HepG2 (cell line): ENCODE measurements around the gene NGB. TPM values are rescaled to one million over a fixed set of nuclear protein-coding genes. Genes with fewer than 3 reads are reported as not detected.
A peak's percentile ranks its signal among the peaks of the same experiment; 100 is the strongest.

ENCODE experiments used
- AGO2 ChIP-seq: fragments of 200-400 bp; formaldehyde crosslinking; optimal IDR thresholded peaks from 2 replicates; pipeline ENCODE3; 2017; ENCODE audit warnings: mild to moderate bottlenecking, low read depth, low read length, moderate library complexity
- CENPBD1 ChIP-seq: sonication (generic); formaldehyde crosslinking; IDR thresholded peaks from 2 replicates; pipeline ENCODE4 v1.8.0; 2022; ENCODE audit warnings: missing genetic modification reagents, low read depth, mild to moderate bottlenecking, borderline replicate concordance
- DBP ChIP-seq: sonication (generic); formaldehyde crosslinking; IDR thresholded peaks from 2 replicates; pipeline ENCODE4 v1.4.0; 2020; ENCODE audit warnings: missing genetic modification reagents; ENCODE audit errors: not compliant biosample characterization
- FOXP1 ChIP-seq, 2 experiments: fragments of 450-650 bp in 1 of 2; IDR thresholded peaks; 2 replicates each; pipeline ENCODE4 v1.6.1; 2017 to 2018; ENCODE audit warnings: antibody characterized with exemption in 1 of 2
- FOXP4 ChIP-seq: sonication (generic); formaldehyde crosslinking; IDR thresholded peaks from 2 replicates; pipeline ENCODE4 v1.4.0; 2020; ENCODE audit warnings: missing genetic modification reagents
- MAX ChIP-seq: IDR thresholded peaks from 2 replicates; pipeline ENCODE4 v1.6.1; 2012; ENCODE audit warnings: inconsistent platforms
- MTF1 ChIP-seq: sonication (generic); formaldehyde crosslinking; IDR thresholded peaks from 2 replicates; pipeline ENCODE4 v1.5.0; 2020; ENCODE audit warnings: missing genetic modification reagents
- NCOR1 ChIP-seq: fragments of 200-600 bp; sonication (generic); IDR thresholded peaks from 2 replicates; pipeline ENCODE4 v1.7.0; 2017; ENCODE audit warnings: antibody characterized with exemption, low read length, borderline replicate concordance
- PHF21A ChIP-seq: sonication (generic); formaldehyde crosslinking; IDR thresholded peaks from 2 replicates; pipeline ENCODE4 v1.5.0; 2020; ENCODE audit warnings: mild to moderate bottlenecking, missing genetic modification reagents
- RFX3 ChIP-seq: IDR thresholded peaks from 2 replicates; pipeline ENCODE4 v1.6.1; 2016; ENCODE audit warnings: missing biosample characterization, missing genetic modification reagents
- SAP130 ChIP-seq: IDR thresholded peaks from 2 replicates; pipeline ENCODE4 v1.6.1; 2016; ENCODE audit warnings: low read depth
- SNAPC2 ChIP-seq: sonication (generic); formaldehyde crosslinking; IDR thresholded peaks from 2 replicates; pipeline ENCODE4 v1.8.1; 2022; ENCODE audit warnings: mild to moderate bottlenecking, missing genetic modification reagents
- SP2 ChIP-seq: sonication (generic); formaldehyde crosslinking; IDR thresholded peaks from 2 replicates; pipeline ENCODE4 v1.5.1; 2020; ENCODE audit warnings: mild to moderate bottlenecking, missing genetic modification reagents
- TBX2 ChIP-seq: sonication (generic); formaldehyde crosslinking; IDR thresholded peaks from 2 replicates; pipeline ENCODE4 v1.5.0; 2020; ENCODE audit warnings: missing genetic modification reagents, mild to moderate bottlenecking, borderline replicate concordance
- TFAP4 ChIP-seq: sonication (generic); IDR thresholded peaks from 2 replicates; pipeline ENCODE4 v1.6.1; 2016; ENCODE audit warnings: low read depth, borderline replicate concordance
- ZBTB26 ChIP-seq: IDR thresholded peaks from 2 replicates; pipeline ENCODE4 v1.6.1; 2016; ENCODE audit warnings: missing compliant biosample characterization, missing genetic modification reagents, borderline replicate concordance
- ZC3H13 ChIP-seq: sonication (generic); formaldehyde crosslinking; IDR thresholded peaks from 2 replicates; pipeline ENCODE4 v1.8.1; 2023; ENCODE audit warnings: mild to moderate bottlenecking, missing genetic modification reagents, moderate library complexity
- ZMYM4 ChIP-seq: sonication (generic); formaldehyde crosslinking; IDR thresholded peaks from 2 replicates; pipeline ENCODE4 v1.8.1; 2023; ENCODE audit warnings: mild to moderate bottlenecking, missing genetic modification reagents
- ZNF17 ChIP-seq: sonication (generic); formaldehyde crosslinking; IDR thresholded peaks from 2 replicates; pipeline ENCODE4 v1.5.0; 2020; ENCODE audit warnings: mild to moderate bottlenecking, missing genetic modification reagents
- ZNF205 ChIP-seq: IDR thresholded peaks from 2 replicates; pipeline ENCODE4 v1.6.1; 2018; ENCODE audit warnings: missing biosample characterization, missing genetic modification reagents
- ZNF235 ChIP-seq: sonication (generic); formaldehyde crosslinking; IDR thresholded peaks from 2 replicates; pipeline ENCODE4 v1.8.1; 2023; ENCODE audit warnings: mild to moderate bottlenecking, missing genetic modification reagents, borderline replicate concordance
- ZNF33B ChIP-seq: sonication (generic); formaldehyde crosslinking; IDR thresholded peaks from 2 replicates; pipeline ENCODE4 v1.5.1; 2020; ENCODE audit warnings: mild to moderate bottlenecking, missing genetic modification reagents
- ZNF501 ChIP-seq: sonication (generic); formaldehyde crosslinking; IDR thresholded peaks from 2 replicates; pipeline ENCODE4 v1.5.1; 2020; ENCODE audit warnings: mild to moderate bottlenecking, moderate library complexity, missing genetic modification reagents
- ZNF550 ChIP-seq: sonication (generic); formaldehyde crosslinking; IDR thresholded peaks from 2 replicates; pipeline ENCODE4 v1.4.0; 2020; ENCODE audit warnings: mild to moderate bottlenecking, missing genetic modification reagents, borderline replicate concordance
- ZNF749 ChIP-seq: sonication (generic); formaldehyde crosslinking; IDR thresholded peaks from 2 replicates; pipeline ENCODE4 v1.8.0; 2022; ENCODE audit warnings: mild to moderate bottlenecking, missing genetic modification reagents, moderate library complexity, borderline replicate concordance
- polyA plus RNA-seq, 8 experiments: library from polyadenylated mRNA; depleted of rRNA in 3 of 8; stranded (reverse) in 7 of 8; unstranded in 1 of 8; fragments of >200 nt; fragmentation: Illumina TruSeq in 4 of 8; extraction: Trizol in 4 of 8; gene quantifications; 2 replicates each; pipeline versions ENCODE4 v1.2.1 to v1.2.3, GENCODE V29; 2011 to 2016; ENCODE audit warnings: low read depth in 4 of 8, missing spikeins in 1 of 8, mixed read lengths in 1 of 8; ENCODE audit not compliant: insufficient read depth in 1 of 8
- total RNA-seq, 5 experiments: library from RNA; depleted of rRNA; stranded (reverse); fragments of >200 nt; fragmentation: Illumina TruSeq; extraction: Trizol; gene quantifications; 2 replicates each; pipeline ENCODE4 v1.2.3, GENCODE V29; 2016; ENCODE audit warnings: low read depth in 1 of 5

Gene NGB
- total and polyA plus RNA-seq, 2 of the 13 experiments (the other 11 are each of a cell fraction or from before 2014, with no cell fraction given), result 0.04 TPM; not detected in 1

- peak; percentile 13; the same call in 1 of the 2 replicates for TF ChIP-seq TBX2 (CRISPR knock-in tag)
- TF ChIP-seq ZNF17 (CRISPR knock-in tag), result no peak
- TF ChIP-seq SNAPC2 (CRISPR knock-in tag), result 0 out of 2 replicates have a peak, but pooled peaks have one; percentile 1
- TF ChIP-seq CENPBD1 (CRISPR knock-in tag), result no peak
- no peak for TF ChIP-seq DBP (CRISPR knock-in tag)
- TF ChIP-seq ZNF205 (CRISPR knock-in tag), result no peak
- no peak for TF ChIP-seq MTF1 (CRISPR knock-in tag)
- 0 out of 2 replicates have a peak, but pooled peaks have one; percentile 12 for TF ChIP-seq ZNF550 (CRISPR knock-in tag)
- 0 out of 2 replicates have a peak, but pooled peaks have one; percentile 9 for TF ChIP-seq ZC3H13 (CRISPR knock-in tag)
- TF ChIP-seq AGO2, result peak; percentile 78
- TF ChIP-seq SAP130, result peak; percentile 95
- peak; percentile 86 for TF ChIP-seq ZNF501 (CRISPR knock-in tag)
- TF ChIP-seq MAX, result peak; percentile 42
- TF ChIP-seq FOXP1 (IDR thresholded peaks at IDR 0.05), result no peak
- TF ChIP-seq FOXP1 (CRISPR knock-in tag; IDR thresholded peaks at IDR 0.05), result no peak
- TF ChIP-seq ZNF33B (CRISPR knock-in tag), result peak; percentile 45; the same call in 1 of the 2 replicates
- TF ChIP-seq ZMYM4 (CRISPR knock-in tag), result peak; percentile 33; the same call in 1 of the 2 replicates
- TF ChIP-seq ZNF235 (CRISPR knock-in tag), result 0 out of 2 replicates have a peak, but pooled peaks have one; percentile 45
- TF ChIP-seq TFAP4, result peak; percentile 83; the same call in 1 of the 2 replicates
- TF ChIP-seq ZNF749, result peak; percentile 72; the same call in 1 of the 2 replicates
- TF ChIP-seq PHF21A, result peak; percentile 15; the same call in 1 of the 2 replicates
- TF ChIP-seq NCOR1, result no peak
- no peak for TF ChIP-seq ZBTB26 (CRISPR knock-in tag)
- peak; percentile 21; the same call in 1 of the 2 replicates for TF ChIP-seq FOXP4 (CRISPR knock-in tag)
- TF ChIP-seq SP2 (CRISPR knock-in tag), result peak; percentile 87
- peak; percentile 96 for TF ChIP-seq RFX3 (CRISPR knock-in tag)
Measured at GRCh38 chr14:77320238-77320935, 49.4 kb upstream of the NGB start, which contains the start of gene POMT2 (continued).
